Measurements from ENCODE around the gene MATR3.
"Not testable (repeated sequence)": the region's sequence is repeated elsewhere in the genome, so short reads cannot be mapped to it uniquely, and the experiment has no call there.

The MATR3 gene
- total RNA-seq: 17.1 to 29.2 (median 26.5) reads per million in 4 experiments

DNA sequence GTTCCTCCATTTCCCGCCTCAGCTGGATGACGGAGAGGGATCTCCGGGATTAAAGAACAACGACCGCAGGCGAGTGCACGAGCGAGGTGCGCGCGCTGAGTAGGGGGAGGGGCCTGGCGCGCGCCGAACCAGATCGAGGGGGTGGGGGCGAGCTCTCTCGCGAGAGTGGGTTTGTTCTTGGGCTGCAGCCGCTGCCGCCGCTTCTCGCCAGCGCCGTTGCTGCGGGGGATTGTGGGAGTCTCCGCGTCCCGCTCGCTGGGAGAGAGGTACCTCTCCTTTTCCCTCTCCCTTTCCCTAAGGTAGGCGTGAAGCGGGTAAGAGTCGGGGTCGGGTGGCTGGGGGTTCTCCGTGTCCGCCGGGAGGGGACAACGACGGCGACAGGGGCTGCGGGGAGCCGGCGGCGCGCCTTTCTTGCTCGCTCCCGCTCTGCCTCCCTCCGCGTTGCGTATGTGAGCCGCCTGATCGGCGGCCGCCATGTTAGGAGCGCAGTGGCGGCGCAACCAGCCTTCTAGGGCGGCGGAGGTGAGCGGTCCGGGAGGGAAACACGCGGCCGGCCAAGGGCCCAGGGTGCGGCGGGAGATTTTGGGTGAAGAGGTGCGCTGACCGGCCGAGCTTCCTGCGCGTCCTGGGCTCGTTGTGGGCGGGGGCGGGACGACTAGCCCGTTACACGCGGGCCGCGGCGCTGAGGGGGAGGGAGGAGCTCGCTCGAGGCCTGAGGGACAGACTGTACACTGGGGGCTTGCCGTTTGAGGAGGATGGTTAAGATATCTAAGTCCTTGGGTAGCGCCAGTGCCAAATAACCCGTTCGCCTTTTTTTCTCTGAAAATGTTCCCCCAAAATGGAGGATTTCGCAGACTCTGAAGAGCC lies at the start of gene MATR3:
Gene MATR3, plus strand, starts transcription at position 234 of the 867 bp plus-strand sequence. CDS start 13,676 bp downstream, outside the sequence.
- peak; percentile 86 for DNase-seq

DNA sequence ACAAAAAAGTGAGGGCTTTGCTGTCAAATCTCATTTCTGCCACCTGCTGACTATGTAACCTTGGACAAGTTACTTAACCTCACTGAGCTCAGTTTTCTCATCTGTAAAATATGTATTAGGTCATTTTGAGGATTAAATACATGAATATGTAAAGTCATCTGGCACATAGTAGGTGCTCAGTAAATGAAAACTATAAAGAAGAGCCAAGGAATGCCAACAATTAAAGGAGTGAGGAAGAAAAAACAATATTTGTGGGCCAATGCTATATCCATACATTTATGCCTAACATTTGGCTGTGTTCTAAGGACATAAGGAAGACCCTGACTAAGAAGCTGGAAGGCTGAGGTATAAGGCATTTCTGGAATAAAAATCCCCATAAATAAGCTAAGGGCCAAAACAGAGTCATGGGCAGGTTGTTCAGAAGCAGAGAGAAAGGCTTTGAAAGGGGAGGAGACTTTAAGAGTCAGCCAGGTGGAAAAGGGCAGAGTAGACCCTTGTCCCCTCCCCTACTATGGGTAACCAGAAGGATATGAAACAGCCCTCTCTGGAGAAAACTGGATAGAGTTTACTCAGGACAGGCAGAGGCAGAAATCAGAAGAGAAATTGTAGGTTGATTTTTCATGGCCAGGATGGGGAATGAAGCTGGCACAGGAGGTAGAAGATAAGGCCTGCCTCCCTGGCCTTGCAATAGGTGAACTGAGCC lies 47.8 kb upstream of the MATR3 start:
- no peak for DNase-seq

- DNase-seq: no peak
Measured at GRCh38 chr5:139246394-139246793, 47.1 kb upstream of the MATR3 start.

GRCh38 chr5:139248826-139249453 lies 44.6 kb upstream of the MATR3 start:
- DNase-seq: no peak

DNA sequence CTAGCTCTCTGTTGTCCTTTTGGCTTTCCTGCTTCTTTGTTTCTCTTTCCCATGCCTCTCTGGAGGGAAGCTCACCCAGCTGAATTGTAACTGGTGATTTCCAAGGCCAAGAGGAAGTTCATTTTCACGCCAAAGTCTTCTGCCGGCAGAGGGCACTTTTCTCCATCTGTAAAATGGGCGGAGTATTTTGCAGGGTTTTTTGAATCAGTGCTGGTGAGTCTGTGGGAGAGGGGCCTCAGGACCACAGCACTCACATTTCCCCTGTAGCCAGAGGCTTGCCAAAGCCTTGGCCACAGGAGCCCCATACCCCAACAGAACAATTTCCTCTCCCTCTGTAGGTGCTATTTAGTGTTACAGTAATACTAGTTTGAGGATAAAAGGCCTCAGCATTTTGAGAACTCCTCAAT lies 42.3 kb upstream of the MATR3 start:
- DNase-seq: no peak

DNA sequence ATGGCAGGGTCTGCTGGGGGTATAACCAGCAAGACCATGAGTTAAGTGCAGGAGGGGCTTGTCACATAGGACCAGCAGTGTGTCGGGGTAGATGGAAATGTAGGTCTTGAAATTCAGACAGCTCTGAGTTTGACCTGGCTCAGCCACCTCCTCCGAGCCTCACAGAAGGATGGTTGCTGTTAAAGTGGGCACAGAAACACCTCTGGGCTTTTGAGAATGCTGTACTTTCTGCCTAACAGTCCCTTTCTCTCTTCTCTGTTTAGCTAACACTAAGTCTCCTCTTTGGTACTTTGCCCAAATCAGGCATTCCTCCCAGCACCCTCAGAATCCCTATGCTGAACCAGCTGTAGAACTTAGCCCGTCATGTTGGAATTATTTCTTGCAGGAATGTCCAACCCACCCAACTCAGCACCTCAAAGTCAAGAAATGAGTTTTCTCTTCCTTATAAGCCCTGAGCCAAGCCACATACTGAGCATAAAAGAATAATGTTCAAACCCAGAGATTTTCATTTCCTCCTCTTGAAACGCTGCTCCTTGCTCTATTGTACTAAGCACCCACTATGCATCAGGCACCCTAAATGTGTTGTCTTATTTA lies 41.7 kb upstream of the MATR3 start:
- DNase-seq: no peak

GRCh38 chr5:139253115-139253514 lies 40.4 kb upstream of the MATR3 start:
- no peak for DNase-seq

GRCh38 chr5:139256820-139257219 lies 36.7 kb upstream of the MATR3 start:
- DNase-seq: no peak

GRCh38 chr5:139262059-139262741 lies 31.3 kb upstream of the MATR3 start:
- DNase-seq: no peak

- DNase-seq: peak; percentile 40
Measured at GRCh38 chr5:139262742-139263445, 30.6 kb upstream of the MATR3 start.

GRCh38 chr5:139263536-139263935 lies 30.0 kb upstream of the MATR3 start:
- DNase-seq: no peak

- no peak for DNase-seq
Measured at GRCh38 chr5:139263946-139264345, 29.6 kb upstream of the MATR3 start.

DNA sequence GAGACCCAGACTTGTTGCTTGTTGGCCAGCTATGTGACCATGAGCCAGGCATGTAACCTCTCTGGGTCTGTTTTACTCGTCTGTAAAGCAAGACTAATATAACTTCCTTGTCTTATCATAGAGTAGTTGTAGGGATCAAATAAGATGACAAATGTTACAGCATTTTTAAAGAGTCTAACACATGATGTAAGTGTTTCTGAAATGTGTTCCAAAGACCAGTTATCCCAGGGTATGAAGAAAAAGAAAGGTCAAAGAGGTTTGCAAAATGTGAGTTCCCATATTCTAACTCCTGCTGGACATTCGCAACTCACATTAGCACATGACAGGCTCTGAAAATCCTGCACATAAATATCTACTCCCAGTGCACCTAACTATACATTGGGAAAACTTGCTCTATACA lies 28.5 kb upstream of the MATR3 start:
- no peak for DNase-seq

GRCh38 chr5:139266236-139266635 lies 27.3 kb upstream of the MATR3 start:
- DNase-seq: no peak

DNA sequence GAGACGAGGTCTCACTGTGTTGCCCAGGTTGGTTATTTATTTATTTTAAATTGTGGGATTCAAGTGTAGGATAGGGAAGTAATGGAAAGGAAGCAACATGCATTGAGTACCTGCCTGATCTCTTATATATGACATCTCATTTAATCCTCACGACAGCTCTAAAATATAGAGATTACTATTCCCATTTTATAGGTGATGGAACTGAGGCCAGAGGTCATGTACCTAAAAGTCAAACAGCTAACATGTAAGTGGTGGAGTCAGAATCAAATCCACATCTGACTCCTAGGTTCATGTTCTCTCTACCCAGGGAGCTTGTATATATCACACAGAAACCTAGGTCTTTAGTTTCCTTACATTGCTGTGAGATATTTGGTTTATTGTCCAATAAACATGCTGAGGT lies 26.1 kb upstream of the MATR3 start:
- no peak for DNase-seq

DNA sequence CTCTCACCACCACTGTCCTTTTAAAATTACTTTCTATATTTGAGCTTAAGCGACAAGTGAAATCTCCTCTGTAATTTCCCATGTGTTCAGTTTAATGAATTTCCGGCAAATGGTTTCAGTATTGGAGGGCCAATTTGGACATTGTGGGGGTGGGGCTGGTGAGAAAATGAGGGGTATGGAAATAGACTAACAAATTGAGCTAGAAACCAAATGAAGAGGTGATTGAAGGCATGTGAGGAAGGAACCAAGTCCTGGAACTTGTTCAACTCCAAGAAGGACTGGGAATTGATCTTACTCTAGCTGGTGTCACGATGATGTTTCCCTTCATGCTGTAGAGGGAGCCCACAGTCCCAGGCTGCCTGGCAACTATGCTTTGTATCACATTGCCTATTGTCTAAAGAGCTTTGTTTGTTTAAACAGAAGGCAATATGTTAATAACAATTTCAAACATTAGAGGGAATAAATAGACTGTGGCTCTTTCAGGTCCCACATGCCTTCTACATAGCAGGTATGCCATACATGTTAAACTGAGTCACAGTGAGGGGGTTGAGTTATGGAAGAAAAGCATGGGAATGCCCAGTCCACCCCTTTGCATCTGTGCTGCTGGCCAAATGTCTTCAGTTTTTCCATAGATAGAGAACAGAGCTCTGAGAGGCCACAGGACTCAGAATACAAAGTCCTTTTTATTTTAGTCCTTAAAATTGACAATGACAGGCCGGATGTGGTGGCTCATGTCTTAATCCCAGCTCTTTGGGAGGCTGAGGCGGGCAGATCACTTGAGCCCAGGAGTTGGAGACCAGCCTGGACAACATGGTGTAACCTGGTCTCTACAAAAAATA lies 25.0 kb upstream of the MATR3 start:
- DNase-seq: no peak

GRCh38 chr5:139270718-139271117 lies 22.8 kb upstream of the MATR3 start:
- not testable (repeated sequence) for DNase-seq

DNA sequence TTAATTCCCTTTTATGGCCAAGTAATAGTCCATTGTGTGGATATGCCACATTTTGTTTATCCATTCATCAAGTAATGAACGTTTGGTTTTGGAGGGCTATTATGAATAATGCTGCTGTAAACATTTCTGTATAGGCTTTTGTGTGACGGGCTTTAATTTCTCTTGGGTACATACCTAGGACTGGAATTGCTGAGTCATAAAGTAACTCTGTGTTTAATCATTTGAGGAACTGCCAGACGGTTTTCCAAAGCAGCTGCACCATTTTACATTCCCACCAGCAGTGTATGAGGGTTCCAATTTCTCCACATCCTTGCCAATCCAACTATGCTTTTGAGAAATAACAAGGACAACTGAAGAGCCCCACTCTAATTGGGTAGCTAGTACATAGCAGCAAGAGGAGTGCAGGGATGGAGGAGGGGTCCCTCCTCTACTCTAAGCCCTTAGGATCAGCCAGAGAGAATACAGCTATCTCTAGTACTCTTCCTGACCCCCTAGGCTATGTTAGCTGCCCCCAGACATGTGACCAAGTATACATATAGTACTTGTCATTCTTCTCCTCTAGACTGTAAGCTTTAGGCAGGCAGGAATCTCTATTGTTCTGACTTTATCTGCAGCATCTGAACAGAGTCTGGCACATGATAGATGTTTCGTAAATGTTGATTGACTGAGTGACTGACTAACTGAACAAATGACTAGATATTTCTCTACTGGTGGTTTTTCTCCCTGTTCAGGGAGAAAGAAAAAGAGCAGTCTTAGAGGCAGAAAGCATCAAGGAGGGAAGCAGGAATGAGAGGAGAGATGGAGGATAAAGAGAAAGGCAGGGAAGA lies 22.1 kb upstream of the MATR3 start:
- no peak for DNase-seq

GRCh38 chr5:139272471-139273321 lies 20.8 kb upstream of the MATR3 start:
- DNase-seq: peak; percentile 21

Data from effector CD8-positive, alpha-beta T cell (primary cell).